Cerebellar cortex (tissue), 1 donor: ENCODE data around the gene SMPD4.
"Not testable (repeated sequence)": the region's sequence is repeated elsewhere in the genome, so short reads cannot be mapped to it uniquely, and the experiment has no call there.

Experiments used
- DNase-seq: peaks from one replicate; pipeline ENCODE4 v3.0.0-alpha.2; 2015; ENCODE audit warnings: low spot score

The SMPD4 gene

GRCh38 chr2:130181325-130181879 is at the start of gene SMPD4:
Gene SMPD4 (minus strand): TSS chr2:130181602. CDS start chr2:130176592, 5,010 bp downstream.
- peak; percentile 95 for DNase-seq

DNA sequence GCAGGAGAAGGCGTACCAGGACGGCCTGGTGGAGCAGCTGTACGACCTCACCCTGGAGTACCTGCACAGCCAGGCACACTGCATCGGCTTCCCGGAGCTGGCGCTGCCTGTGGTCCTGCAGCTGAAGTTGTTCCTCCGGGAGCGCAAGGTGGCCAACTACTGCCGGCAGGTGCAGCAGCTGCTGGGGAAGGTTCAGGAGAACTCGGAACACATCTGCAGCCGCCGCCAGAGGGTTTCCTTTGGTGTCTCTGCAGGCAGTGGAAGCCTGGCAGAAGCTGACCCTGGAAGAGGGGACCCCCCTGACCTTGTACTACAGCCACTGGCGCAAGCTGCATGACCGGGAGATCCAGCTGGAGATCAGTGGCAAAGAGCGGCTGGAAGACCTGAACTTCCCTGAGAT is 49.5 kb upstream of the SMPD4 start:
- DNase-seq: not testable (repeated sequence)

- DNase-seq: not testable (repeated sequence)
Observed at GRCh38 chr2:130230376-130230775, 49.0 kb upstream of the SMPD4 start.

DNA sequence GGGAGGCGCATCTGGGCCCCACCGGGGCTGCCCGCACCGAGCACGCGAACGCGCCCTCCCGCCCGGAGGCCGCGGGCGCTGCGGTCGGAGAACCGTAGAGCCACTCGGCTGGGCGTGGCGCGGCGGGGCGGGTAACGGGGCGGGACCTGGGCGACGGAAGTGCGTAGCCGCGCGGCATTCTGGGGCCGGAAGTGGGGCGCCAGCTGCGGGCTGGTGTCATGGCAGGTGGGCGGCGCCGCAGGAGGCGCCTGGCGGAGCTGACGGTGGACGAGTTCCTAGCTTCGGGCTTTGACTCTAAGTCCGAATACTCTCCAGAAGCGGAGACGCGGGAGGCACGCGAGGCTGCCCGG is 47.7 kb upstream of the SMPD4 start:
- DNase-seq: not testable (repeated sequence)

- DNase-seq: not testable (repeated sequence)
Observed at GRCh38 chr2:130228467-130229160, 47.2 kb upstream of the SMPD4 start.

DNA sequence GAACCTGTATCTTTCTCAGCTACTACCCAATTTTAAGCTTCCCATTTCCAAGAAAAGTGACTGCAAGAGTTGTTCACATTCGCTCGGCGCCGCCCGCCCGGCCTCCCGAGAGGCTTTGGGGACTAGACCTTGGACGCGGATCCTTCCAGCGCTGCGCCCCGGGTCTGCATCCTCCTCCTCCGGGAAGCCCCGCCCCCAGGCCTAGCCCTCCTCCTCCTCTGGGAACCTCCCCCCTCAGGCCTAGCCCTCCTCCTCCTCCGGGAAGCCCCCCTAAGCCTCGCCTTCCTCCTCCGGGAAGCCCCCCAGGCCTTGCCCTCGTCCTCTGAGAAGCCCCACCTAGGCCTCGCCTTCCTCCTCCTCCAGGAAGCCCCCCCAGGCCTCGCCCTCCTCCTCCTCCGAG is 46.6 kb upstream of the SMPD4 start:
- DNase-seq: not testable (repeated sequence)

- not testable (repeated sequence) for DNase-seq
Observed at GRCh38 chr2:130222523-130222922, 41.1 kb upstream of the SMPD4 start.

DNA sequence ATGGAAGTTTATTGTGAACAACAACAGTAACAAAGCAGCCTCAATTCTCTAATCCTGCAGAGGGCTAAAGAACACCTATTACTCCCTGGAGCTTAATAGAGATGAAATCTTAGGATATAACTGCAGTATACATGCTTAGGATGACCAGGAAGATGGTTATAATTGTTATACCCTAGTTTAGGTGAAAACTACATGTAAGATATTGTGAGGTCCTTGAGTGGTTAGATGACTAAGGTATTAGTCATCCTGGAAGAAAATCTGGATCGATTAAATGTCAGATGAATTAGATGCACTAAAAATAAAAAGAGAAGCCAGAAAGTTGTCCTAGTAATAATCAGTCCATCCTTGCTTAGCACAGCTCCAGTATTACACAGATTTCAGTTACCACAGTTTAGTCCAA is 39.1 kb upstream of the SMPD4 start:
- not testable (repeated sequence) for DNase-seq

- not testable (repeated sequence) for DNase-seq
Observed at GRCh38 chr2:130219147-130219546, 37.7 kb upstream of the SMPD4 start.

GRCh38 chr2:130207051-130207450 is 25.6 kb upstream of the SMPD4 start:
- DNase-seq: not testable (repeated sequence)

- not testable (repeated sequence) for DNase-seq
Observed at GRCh38 chr2:130203150-130203549, 21.7 kb upstream of the SMPD4 start.

DNA sequence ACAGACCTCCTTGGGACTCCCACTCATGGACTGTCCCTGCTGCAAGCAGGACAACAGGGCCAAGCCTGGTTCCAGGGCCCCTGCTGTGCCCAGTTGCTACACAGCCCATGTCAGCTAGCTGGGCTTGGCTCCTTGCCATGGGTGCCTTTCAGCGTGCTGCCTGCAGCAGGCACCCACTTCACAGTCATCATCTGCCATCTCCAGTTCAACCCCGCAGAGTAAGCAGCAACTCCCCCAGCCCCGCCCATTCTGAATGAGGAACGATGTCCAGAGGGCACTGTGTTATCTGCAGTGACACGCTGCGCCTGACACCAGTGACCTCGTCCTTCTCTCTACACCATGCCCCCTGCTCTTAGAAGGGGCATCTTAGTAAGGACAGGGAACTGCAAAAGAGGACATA is 21.1 kb upstream of the SMPD4 start:
- not testable (repeated sequence) for DNase-seq

DNA sequence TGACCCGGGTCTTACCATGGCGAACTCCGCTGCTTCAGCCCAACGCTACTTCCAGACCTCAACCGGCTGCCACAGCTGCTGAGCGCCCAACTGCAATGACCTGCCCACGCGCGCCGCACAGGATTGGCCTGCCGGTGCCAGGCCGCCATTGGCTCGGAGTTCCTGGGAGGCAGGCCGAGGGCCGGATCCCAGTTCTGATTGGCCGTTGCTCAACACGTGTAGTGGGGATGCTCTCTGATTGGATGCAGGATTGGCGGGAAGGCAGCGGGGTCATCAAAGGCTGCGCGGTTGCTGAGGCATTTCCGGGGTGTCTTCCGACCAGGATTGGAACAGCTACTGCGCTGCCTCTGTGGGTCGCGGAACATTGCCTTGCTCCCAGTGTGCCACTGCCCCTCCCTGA is 16.9 kb upstream of the SMPD4 start, which contains the start of gene TUBA3E:
Gene TUBA3E (minus strand): TSS at position 97 of the 400 bp plus-strand sequence. CDS start 79 bp downstream, at position 18.
- DNase-seq: no peak

GRCh38 chr2:130196052-130196451 is 14.7 kb upstream of the SMPD4 start:
- DNase-seq: not testable (repeated sequence)

- DNase-seq: not testable (repeated sequence)
Observed at GRCh38 chr2:130195089-130195635, 13.8 kb upstream of the SMPD4 start.

GRCh38 chr2:130193824-130194223 is 12.4 kb upstream of the SMPD4 start:
- DNase-seq: not testable (repeated sequence)

GRCh38 chr2:130192451-130192850 is 11.0 kb upstream of the SMPD4 start:
- not testable (repeated sequence) for DNase-seq

DNA sequence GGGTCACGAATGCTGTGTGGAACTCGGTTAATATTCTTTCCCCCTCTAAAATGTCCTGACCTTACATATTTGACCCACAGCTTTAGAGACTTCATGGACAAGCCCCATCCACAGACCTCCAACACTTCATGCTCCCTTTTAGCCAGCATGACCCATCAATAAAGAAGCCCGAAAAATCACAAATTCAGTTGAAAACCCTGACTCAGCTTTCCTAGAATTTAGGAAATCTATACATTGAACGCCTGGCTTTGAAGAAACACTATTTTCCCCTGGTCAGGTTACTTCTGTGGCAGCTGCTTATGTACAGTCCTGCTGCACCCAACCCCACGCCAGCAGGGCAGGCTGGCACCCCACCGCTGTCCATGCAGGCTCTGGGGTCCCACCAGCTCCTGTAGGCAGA is 9.9 kb upstream of the SMPD4 start:
- DNase-seq: not testable (repeated sequence)

- no peak for DNase-seq
Observed at GRCh38 chr2:130190237-130190636, 8.8 kb upstream of the SMPD4 start.

- not testable (repeated sequence) for DNase-seq
Observed at GRCh38 chr2:130188958-130189357, 7.6 kb upstream of the SMPD4 start.

DNA sequence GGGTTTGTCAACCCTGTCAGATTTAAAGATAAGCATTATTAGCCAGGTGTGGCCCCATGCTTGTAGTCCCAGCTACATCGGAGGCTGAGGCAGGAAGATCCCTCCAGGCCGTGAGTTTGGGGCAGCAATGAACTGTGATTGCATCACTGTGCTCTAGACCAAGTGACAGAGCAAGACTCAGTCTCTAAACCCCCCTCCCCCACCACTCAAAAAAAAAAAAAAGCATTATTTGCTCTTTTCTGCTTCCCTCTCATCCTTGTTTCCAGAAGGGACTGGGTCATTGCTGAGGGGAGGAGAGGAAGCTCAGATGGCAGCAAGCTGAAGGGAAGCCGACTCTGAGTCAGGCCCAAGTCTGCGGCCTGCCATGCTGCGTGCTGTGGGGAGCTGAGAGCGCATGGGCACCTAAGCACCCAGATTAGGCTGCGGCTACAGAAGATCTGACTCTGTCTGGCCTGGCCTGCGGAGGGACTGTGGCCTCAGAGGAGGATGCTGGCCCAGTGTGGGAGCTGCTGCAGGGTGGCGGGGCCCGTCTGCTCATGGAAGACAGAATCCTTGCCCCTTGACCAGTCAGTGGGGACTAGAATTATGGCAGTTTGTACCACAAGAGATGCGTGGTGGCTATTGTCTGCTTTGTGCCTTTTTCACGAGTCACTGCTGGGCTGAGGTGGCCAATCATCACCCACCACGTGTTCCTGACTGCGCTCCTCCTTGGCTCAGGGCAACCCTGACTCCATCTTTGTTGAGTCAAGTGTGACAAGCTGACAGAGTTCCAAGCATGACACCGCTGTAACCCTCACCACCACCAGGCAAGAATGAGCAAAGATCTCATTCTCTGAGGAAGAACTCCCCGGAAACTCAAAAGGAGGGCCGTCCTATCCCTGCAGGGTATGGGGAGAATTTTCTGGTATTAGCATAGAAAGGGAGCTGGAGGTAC is 6.7 kb upstream of the SMPD4 start:
- not testable (repeated sequence) for DNase-seq

DNA sequence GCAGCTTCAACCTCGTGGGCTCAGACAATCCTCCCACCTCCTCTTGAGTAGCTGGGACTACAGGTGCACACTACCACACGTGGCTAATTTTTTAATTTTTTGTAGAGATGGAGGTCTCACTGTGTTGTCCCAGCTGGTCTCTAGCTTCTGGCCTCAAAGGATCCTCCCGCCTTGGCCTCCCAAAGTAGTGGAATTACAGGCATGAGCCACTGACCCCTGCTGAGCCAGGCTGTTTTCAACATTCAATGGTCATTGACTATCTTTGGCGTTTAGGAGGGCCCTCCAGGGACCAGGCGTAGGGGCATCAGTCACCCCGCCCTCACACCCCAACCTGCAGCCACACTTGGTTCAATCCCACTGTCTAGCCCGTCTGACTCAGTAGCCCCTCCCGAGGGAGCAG is 5.9 kb upstream of the SMPD4 start:
- DNase-seq: no peak
